ENCODE measurements around the gene NGLY1.

DNA sequence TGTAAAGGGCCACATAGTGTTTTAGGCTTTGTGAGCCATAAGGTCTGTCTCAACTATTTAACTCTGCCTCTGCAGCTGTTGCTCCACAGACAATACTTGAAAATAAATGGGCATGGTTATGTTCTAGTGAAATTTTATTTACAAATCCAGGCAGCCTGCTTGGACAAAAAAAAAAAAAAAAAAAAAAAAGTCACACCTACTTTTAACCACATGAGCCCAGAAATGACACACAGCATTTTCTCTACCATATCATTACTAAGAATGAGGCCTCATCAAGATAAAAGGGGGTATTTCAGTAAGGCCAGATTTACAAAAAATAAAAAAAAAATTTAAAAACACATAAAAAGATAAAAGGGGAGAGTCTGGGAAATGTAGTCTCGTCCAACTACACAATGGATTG is 1.7 kb upstream of the NGLY1 start:
- TF ChIP-seq EZH2 (IDR thresholded peaks at IDR 0.05; ENCODE audit: low read length, missing control alignments): no peak
- TF ChIP-seq, protein P1, sequence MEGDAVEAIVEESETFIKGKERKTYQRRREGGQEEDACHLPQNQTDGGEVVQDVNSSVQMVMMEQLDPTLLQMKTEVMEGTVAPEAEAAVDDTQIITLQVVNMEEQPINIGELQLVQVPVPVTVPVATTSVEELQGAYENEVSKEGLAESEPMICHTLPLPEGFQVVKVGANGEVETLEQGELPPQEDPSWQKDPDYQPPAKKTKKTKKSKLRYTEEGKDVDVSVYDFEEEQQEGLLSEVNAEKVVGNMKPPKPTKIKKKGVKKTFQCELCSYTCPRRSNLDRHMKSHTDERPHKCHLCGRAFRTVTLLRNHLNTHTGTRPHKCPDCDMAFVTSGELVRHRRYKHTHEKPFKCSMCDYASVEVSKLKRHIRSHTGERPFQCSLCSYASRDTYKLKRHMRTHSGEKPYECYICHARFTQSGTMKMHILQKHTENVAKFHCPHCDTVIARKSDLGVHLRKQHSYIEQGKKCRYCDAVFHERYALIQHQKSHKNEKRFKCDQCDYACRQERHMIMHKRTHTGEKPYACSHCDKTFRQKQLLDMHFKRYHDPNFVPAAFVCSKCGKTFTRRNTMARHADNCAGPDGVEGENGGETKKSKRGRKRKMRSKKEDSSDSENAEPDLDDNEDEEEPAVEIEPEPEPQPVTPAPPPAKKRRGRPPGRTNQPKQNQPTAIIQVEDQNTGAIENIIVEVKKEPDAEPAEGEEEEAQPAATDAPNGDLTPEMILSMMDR (conservative IDR thresholded peaks at IDR 0.05 in 1 of 2, IDR thresholded peaks at IDR 0.05 in 1 of 2; ENCODE audit: low read depth in 1 of 2, low read length in 2 of 2): no peak

Measured in fibroblast of lung (primary cell).